Astrocyte of the cerebellum (primary cell): ENCODE data around the gene DISP3.

ENCODE experiments used
- DNase-seq: peaks from one replicate; pipeline ENCODE4 v3.0.0-alpha.2; 2011; ENCODE audit warnings: low read depth
- H3K4me3 ChIP-seq: 2 replicates; pipeline ENCODE4 v1.5.1; 2011; ENCODE audit warnings: mild to moderate bottlenecking, low read depth, low read length, moderate library complexity
- in situ Hi-C: cut with HindIII; loops from 2 replicates; pipeline ENCODE4 v1.10.0; 2017; ENCODE audit warnings: low sequenced_read_pairs
- TF ChIP-seq, protein P1 (sequence below): IDR thresholded peaks from 2 replicates; pipeline ENCODE4 v1.5.1; 2012; ENCODE audit warnings: low read length, low read depth, moderate library complexity, mild to moderate bottlenecking; ENCODE audit errors: missing control alignments

Gene DISP3

DNA sequence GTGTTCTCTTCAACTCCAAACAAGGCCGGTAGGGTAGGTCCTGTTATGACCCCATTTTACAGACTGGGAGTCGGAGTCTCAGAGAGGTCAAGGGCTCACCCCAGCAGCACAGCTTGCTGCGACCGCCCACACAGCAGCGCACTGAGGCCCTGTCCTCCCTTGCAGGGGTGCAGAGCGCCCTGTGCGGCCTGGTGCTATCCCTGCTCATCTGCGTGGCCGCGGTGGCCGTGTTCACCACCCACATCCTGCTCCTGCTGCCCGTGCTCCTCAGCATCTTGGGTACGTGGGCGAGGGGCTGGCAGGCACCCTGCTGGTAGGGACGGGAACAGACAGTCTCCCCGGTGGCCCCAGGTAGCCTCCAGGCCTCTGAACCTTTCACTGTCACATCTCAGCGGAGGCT, 55.9 kb downstream of the DISP3 start:
- TF ChIP-seq, protein P1, sequence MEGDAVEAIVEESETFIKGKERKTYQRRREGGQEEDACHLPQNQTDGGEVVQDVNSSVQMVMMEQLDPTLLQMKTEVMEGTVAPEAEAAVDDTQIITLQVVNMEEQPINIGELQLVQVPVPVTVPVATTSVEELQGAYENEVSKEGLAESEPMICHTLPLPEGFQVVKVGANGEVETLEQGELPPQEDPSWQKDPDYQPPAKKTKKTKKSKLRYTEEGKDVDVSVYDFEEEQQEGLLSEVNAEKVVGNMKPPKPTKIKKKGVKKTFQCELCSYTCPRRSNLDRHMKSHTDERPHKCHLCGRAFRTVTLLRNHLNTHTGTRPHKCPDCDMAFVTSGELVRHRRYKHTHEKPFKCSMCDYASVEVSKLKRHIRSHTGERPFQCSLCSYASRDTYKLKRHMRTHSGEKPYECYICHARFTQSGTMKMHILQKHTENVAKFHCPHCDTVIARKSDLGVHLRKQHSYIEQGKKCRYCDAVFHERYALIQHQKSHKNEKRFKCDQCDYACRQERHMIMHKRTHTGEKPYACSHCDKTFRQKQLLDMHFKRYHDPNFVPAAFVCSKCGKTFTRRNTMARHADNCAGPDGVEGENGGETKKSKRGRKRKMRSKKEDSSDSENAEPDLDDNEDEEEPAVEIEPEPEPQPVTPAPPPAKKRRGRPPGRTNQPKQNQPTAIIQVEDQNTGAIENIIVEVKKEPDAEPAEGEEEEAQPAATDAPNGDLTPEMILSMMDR = no peak
- no peak for DNase-seq
- in situ Hi-C loops = no loop called here
- H3K4me3 ChIP-seq = no peak overlapping the region

DNA sequence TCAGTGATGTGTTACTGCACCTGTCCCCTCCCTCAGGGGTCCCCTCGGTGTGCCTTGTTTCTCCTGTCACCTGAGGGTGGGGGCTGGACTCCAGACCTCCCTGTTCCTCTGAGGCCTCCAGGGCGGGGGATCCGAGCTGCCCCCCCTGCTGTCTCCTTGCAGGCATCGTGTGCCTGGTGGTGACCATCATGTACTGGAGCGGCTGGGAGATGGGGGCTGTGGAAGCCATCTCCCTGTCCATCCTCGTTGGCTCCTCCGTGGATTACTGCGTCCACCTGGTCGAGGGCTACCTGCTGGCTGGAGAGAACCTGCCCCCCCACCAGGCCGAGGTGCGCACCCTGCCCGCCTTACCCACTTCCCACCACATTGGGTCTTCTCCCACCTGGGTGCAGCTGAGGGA, 56.4 kb downstream of the DISP3 start:
- in situ Hi-C loops = no loop called here
- no peak overlapping the region for H3K4me3 ChIP-seq
- no peak for DNase-seq
- TF ChIP-seq, protein P1 = no peak

- DNase-seq = no peak
- H3K4me3 ChIP-seq = no peak overlapping the region
- in situ Hi-C loops = no loop called here
- TF ChIP-seq, protein P1 = no peak
Measured at GRCh38 chr1:11535761-11536572, 57.0 kb downstream of the DISP3 start.

GRCh38 chr1:11536573-11537379, 57.8 kb downstream of the DISP3 start:
- no peak for DNase-seq
- no peak overlapping the region for H3K4me3 ChIP-seq
- TF ChIP-seq, protein P1 = no peak
- in situ Hi-C loops = no loop called here

DNA sequence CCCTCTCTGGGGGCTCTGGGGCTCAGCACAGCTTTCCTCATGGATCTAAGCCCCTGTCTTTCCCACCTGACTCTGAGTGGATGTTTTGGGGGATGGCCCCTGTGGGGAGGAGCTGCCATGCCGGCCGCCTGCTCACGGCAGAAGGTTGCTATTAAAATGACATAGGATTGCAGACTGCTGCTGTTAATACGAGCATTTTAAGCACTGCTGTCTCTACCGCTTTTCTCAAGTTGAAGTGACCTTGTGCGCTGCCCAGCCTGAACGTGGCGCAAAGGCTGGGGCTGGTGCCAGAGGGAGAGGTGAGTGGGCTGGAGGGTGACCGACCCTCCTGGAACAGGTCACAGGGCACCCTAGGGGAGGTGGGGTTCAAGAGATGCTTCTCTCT, 58.4 kb downstream of the DISP3 start:
- TF ChIP-seq, protein P1 = no peak
- no peak for DNase-seq
- in situ Hi-C loops = no loop called here

DNA sequence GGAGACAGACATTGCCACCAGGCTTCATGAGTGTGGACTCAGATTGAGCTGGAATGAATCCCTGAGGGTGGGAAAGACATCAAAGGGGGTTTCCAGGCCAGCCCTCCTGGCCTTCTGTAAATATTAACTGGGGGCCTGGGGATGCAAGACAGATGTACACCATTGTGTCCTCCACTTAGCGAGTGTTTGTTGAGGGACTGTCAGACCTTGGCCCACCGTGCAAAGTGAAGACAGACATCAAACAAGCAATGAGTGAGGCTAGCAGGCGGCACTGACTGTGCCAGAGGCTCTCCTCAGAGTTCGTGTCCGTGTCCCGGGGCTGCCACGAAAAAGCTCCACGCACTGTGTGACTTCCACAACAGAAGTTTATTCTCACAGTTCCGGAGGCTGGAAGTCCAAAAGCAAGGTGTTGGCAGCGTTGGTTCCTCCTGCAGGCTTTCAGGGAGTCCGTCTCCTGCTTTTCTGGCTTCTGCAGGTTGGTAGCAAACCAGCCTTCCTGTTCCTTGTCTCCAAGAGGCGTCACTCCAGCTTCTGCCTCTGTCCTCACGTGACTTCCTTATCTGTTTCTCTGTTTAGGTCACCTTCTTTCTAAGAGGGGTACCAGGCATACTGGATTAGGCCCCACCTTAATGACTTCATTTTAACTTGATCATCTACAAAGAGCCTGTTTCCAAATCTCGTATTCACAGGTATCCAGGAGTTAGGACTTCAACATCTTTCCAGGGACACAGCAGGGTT, 59.1 kb downstream of the DISP3 start:
- in situ Hi-C loops = no loop called here
- TF ChIP-seq, protein P1 = no peak

More for the DNA sequence above, 58.4 kb downstream of the DISP3 start:
- no peak overlapping the region for H3K4me3 ChIP-seq

More for the DNA sequence above, 59.1 kb downstream of the DISP3 start:
- no peak for DNase-seq
- H3K4me3 ChIP-seq = no peak overlapping the region
